Cardiac ventricle fibroblast (primary cell): ENCODE data around the gene KCNE4. TPM values are rescaled to one million over a fixed set of nuclear protein-coding genes. Genes with fewer than 3 reads are reported as not detected.

Source experiments
- total RNA-seq: library from RNA; depleted of rRNA; stranded (reverse); fragments of >200 nt; gene quantifications from 2 replicates; pipeline ENCODE4 v1.2.3, GENCODE V29; 2015

The KCNE4 gene, protein sequence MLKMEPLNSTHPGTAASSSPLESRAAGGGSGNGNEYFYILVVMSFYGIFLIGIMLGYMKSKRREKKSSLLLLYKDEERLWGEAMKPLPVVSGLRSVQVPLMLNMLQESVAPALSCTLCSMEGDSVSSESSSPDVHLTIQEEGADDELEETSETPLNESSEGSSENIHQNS
- 8.2 and 9.8 TPM in 2 replicates for total RNA-seq

DNA sequence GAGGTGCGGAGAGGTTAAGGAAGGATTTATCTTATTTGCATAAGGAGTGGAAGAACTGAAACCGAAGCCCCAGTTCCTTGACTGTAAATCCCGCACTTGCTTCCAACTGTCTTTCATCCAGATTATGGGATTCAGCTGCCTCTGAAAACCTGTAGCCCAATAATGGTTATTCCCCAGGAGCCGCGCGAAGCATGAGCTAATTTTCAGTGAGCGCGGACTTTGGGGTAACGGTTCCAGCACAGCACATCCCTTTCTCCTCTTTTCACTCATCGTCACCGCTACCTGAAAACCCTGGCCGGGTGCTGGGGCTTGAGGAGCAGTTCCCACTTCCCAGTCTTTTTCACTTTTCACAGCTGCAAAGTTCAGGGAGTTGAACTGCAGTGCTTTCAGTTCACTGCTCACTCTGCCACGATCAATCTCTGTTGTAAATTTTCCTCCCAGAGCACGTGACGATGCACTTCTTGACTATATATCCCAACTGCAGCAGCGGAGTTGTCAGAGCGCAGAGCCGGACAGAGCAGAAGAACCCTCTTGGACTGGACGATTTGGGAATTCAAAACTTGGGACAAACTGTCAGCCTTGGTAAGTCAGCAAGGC is at the start of gene KCNE4:
TSS of gene KCNE4 (plus strand) at position 498 of the 597 bp plus-strand sequence. CDS start 641 bp downstream, outside the sequence.

Other genes with a start within 250 kb of the KCNE4 start
- 31.5 and 53.4 TPM in 2 replicates for gene ACSL3, start 191.2 kb upstream of the KCNE4 start, total RNA-seq